ENCODE data around the gene RPS3A. TPM values are rescaled to one million over a fixed set of nuclear protein-coding genes. Genes with fewer than 3 reads are reported as not detected.

Gene RPS3A
- total and polyA plus RNA-seq, 4 donors = 337 to 1,043 (median 588) TPM

DNA sequence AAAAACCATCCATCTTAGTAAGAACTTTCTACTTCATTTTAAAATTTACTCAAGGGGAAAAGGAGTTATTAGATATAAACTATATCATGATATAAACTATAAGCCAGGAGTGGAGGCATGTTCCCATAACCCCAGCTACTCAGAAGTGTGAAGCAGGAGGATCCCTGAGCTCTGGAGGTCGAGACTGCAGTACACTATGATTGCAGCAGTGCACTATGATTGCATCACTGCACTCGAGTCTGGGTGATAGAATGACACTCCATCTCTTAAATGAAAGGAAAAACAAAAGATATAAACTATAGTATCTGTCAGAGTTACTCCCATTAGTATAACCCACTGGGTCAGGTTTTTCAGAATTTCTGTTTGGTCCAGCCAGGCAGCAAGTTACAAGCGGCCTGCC is 47.6 kb downstream of the RPS3A start:
- 73% methylated on average over 3 of the region's 3 CpGs for WGBS
- DNase-seq (ENCODE audit: low spot score) = no peak
- H3K27me3 ChIP-seq (ENCODE audit: control insufficient read depth in 4 of 4, insufficient read depth in 4 of 4, low read length in 3 of 4) = no peaks in the 10 kb centered on the region
- H3K4me3 ChIP-seq (ENCODE audit: low read depth in 1 of 3, low read length in 3 of 3) = no peak overlapping the region
- no peak overlapping the region for H3K9ac ChIP-seq (ENCODE audit: low read depth in 1 of 2, low read length in 2 of 2)
- peaks cover 2 to 25% (median 17%) of the 10 kb centered on the region in 4 donors for H3K36me3 ChIP-seq (ENCODE audit: control insufficient read depth in 4 of 4, insufficient read depth in 3 of 4, low read depth in 1 of 4, low read length in 3 of 4)
- no peaks in the 10 kb centered on the region for H3K9me3 ChIP-seq (ENCODE audit: control insufficient read depth in 4 of 4, low read length in 3 of 4)
- TF ChIP-seq HNF4A (conservative IDR thresholded peaks at IDR 0.05) (no peak), RXRA (IDR thresholded peaks at IDR 0.05) (no peak), GABPA (IDR thresholded peaks at IDR 0.05 in 1 of 2, conservative IDR thresholded peaks at IDR 0.05 in 1 of 2) (no peak), NR2F2 (IDR thresholded peaks at IDR 0.05) (no peak), RAD21 (IDR thresholded peaks at IDR 0.05) (no peak), FOXA1 (IDR thresholded peaks at IDR 0.05) (no peak), HNF4G (IDR thresholded peaks at IDR 0.05) (no peak), YY1 (IDR thresholded peaks at IDR 0.05) (no peak), TAF1 (conservative IDR thresholded peaks at IDR 0.05) (no peak), FOXA2 (IDR thresholded peaks at IDR 0.05) (no peak), JUND (IDR thresholded peaks at IDR 0.05) (no peak), SP1 (IDR thresholded peaks at IDR 0.05) (no peak), EGR1 (IDR thresholded peaks at IDR 0.05; ENCODE audit: low read depth in 2 of 2) (no peak)
- TF ChIP-seq, protein P1, sequence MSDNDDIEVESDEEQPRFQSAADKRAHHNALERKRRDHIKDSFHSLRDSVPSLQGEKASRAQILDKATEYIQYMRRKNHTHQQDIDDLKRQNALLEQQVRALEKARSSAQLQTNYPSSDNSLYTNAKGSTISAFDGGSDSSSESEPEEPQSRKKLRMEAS (IDR thresholded peaks at IDR 0.05) = no peak
- TF ChIP-seq, protein P2, sequence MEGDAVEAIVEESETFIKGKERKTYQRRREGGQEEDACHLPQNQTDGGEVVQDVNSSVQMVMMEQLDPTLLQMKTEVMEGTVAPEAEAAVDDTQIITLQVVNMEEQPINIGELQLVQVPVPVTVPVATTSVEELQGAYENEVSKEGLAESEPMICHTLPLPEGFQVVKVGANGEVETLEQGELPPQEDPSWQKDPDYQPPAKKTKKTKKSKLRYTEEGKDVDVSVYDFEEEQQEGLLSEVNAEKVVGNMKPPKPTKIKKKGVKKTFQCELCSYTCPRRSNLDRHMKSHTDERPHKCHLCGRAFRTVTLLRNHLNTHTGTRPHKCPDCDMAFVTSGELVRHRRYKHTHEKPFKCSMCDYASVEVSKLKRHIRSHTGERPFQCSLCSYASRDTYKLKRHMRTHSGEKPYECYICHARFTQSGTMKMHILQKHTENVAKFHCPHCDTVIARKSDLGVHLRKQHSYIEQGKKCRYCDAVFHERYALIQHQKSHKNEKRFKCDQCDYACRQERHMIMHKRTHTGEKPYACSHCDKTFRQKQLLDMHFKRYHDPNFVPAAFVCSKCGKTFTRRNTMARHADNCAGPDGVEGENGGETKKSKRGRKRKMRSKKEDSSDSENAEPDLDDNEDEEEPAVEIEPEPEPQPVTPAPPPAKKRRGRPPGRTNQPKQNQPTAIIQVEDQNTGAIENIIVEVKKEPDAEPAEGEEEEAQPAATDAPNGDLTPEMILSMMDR (IDR thresholded peaks at IDR 0.05; ENCODE audit: low read depth, low read length, missing input control) = no peak
- TF ChIP-seq, protein P3, sequence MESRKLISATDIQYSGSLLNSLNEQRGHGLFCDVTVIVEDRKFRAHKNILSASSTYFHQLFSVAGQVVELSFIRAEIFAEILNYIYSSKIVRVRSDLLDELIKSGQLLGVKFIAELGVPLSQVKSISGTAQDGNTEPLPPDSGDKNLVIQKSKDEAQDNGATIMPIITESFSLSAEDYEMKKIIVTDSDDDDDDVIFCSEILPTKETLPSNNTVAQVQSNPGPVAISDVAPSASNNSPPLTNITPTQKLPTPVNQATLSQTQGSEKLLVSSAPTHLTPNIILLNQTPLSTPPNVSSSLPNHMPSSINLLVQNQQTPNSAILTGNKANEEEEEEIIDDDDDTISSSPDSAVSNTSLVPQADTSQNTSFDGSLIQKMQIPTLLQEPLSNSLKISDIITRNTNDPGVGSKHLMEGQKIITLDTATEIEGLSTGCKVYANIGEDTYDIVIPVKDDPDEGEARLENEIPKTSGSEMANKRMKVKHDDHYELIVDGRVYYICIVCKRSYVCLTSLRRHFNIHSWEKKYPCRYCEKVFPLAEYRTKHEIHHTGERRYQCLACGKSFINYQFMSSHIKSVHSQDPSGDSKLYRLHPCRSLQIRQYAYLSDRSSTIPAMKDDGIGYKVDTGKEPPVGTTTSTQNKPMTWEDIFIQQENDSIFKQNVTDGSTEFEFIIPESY (IDR thresholded peaks at IDR 0.05) = no peak
- TF ChIP-seq, protein P4, sequence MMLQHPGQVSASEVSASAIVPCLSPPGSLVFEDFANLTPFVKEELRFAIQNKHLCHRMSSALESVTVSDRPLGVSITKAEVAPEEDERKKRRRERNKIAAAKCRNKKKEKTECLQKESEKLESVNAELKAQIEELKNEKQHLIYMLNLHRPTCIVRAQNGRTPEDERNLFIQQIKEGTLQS (IDR thresholded peaks at IDR 0.05) = no peak
- TF ChIP-seq, protein P5, sequence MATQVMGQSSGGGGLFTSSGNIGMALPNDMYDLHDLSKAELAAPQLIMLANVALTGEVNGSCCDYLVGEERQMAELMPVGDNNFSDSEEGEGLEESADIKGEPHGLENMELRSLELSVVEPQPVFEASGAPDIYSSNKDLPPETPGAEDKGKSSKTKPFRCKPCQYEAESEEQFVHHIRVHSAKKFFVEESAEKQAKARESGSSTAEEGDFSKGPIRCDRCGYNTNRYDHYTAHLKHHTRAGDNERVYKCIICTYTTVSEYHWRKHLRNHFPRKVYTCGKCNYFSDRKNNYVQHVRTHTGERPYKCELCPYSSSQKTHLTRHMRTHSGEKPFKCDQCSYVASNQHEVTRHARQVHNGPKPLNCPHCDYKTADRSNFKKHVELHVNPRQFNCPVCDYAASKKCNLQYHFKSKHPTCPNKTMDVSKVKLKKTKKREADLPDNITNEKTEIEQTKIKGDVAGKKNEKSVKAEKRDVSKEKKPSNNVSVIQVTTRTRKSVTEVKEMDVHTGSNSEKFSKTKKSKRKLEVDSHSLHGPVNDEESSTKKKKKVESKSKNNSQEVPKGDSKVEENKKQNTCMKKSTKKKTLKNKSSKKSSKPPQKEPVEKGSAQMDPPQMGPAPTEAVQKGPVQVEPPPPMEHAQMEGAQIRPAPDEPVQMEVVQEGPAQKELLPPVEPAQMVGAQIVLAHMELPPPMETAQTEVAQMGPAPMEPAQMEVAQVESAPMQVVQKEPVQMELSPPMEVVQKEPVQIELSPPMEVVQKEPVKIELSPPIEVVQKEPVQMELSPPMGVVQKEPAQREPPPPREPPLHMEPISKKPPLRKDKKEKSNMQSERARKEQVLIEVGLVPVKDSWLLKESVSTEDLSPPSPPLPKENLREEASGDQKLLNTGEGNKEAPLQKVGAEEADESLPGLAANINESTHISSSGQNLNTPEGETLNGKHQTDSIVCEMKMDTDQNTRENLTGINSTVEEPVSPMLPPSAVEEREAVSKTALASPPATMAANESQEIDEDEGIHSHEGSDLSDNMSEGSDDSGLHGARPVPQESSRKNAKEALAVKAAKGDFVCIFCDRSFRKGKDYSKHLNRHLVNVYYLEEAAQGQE (IDR thresholded peaks at IDR 0.05) = no peak
- H3K27ac ChIP-seq (ENCODE audit: low read depth in 1 of 2, low read length in 2 of 2) = no peak overlapping the region
- H3K4me1 ChIP-seq (ENCODE audit: control insufficient read depth in 4 of 4, insufficient read depth in 4 of 4, low read length in 3 of 4) = peaks cover 0 to 4% (median 0%) of the 10 kb centered on the region in 4 donors
